K562 (cell line): Measurements from ENCODE around the gene SCUBE1. TPM values are rescaled to one million over a fixed set of nuclear protein-coding genes. Genes with fewer than 3 reads are reported as not detected.

Experiments
- ATAC-seq: fragments of 200-7000 bp; cut with Tn5 transposase; 3 replicates; pipeline ENCODE4 v1.9.1; 2020; ENCODE audit warnings: moderate library complexity
- BruUV-seq: library from RNA; stranded (reverse); fragments of 400-500 nt; replicated peaks from 2 replicates; lab custom pipeline; 2021; lab: Mats Ljungman, UMichigan
- CTCF ChIA-PET: fragments of 300-600 bp; formaldehyde crosslinking; extraction: SDS; loops from one replicate; lab custom pipeline; 2021; ENCODE audit warnings: low intra/inter-chr PET ratio; lab: Yijun Ruan, JAX
- POLR2A ChIA-PET: fragments of 300-600, 350-650 bp; sonication (Branson Sonifier 250); formaldehyde crosslinking; extraction: SDS; loops from one replicate; lab custom pipeline; 2021; ENCODE audit warnings: antibody characterized with exemption, inconsistent platforms; lab: Yijun Ruan, JAX
- DNase-seq, 4 experiments: peaks; one replicate each; pipeline versions ENCODE4 v3.0.0 to v3.0.0-alpha.2; 2011 to 2018; ENCODE audit warnings: low spot score in 3 of 4, mixed read lengths in 3 of 4; ENCODE audit errors: extremely low read depth in 1 of 4
- FAIRE-seq: peaks from 2 replicates; lab custom pipeline; 2011; peaks lifted over from hg19 to GRCh38; lab: Jason Lieb, UNC
- H2AFZ ChIP-seq: 2 replicates; pipeline ENCODE4 v1.6.0; 2011; ENCODE audit warnings: low read depth, low read length, control low read depth, inconsistent platforms
- H3K27ac ChIP-seq: fragments of 200-600 bp; 3 replicates; pipeline ENCODE4 v1.8.0; 2011; ENCODE audit warnings: low read depth, mild to moderate bottlenecking, control low read depth, inconsistent platforms, low read length, moderate library complexity, mixed read lengths; ENCODE audit errors: extremely low read depth
- H3K27me3 ChIP-seq, 2 experiments: fragments of 300-600 bp in 1 of 2; 2 replicates in 1 of 2; 3 replicates in 1 of 2; pipeline versions ENCODE4 v1.6.0 to v1.8.0; 2011; ENCODE audit warnings: inconsistent platforms in 2 of 2, low read length in 2 of 2, mild to moderate bottlenecking in 1 of 2, mixed read lengths in 1 of 2, moderate library complexity in 1 of 2; ENCODE audit not compliant: control insufficient read depth in 2 of 2, insufficient read depth in 2 of 2
- H3K36me3 ChIP-seq: fragments of 300-600 bp; 3 replicates; pipeline ENCODE4 v1.8.0; 2011; ENCODE audit warnings: mild to moderate bottlenecking, low read length, inconsistent platforms; ENCODE audit not compliant: control insufficient read depth, insufficient read depth
- H3K4me1 ChIP-seq, 2 experiments: fragments of 200-600 bp in 1 of 2; replicated peaks in 1 of 2; 2 replicates in 1 of 2; 3 replicates in 1 of 2; pipeline versions ENCODE4 v1.5.1 to v1.8.0; 2011; ENCODE audit warnings: inconsistent platforms in 2 of 2, low read length in 2 of 2, mild to moderate bottlenecking in 1 of 2, mixed read lengths in 1 of 2, moderate library complexity in 1 of 2; ENCODE audit not compliant: control insufficient read depth in 2 of 2, insufficient read depth in 2 of 2
- H3K4me2 ChIP-seq: 2 replicates; pipeline ENCODE4 v1.6.1; 2011; ENCODE audit warnings: low read length, control low read depth, inconsistent platforms, mixed read lengths; ENCODE audit not compliant: insufficient read depth
- H3K4me3 ChIP-seq: fragments of 200-600 bp; sonication (generic), shearing (Covaris generic); 2 replicates; pipeline ENCODE4 v1.5.1; 2016; ENCODE audit warnings: control low read depth, inconsistent platforms
- H3K79me2 ChIP-seq: fragments of 200-600 bp; 3 replicates; pipeline ENCODE4 v1.8.0; 2011; ENCODE audit warnings: low read length, inconsistent platforms; ENCODE audit not compliant: control insufficient read depth, insufficient read depth
- H3K9ac ChIP-seq, 2 experiments: 2 replicates each; pipeline versions ENCODE4 v1.6.0 to v1.6.1; 2011; ENCODE audit warnings: low read depth in 2 of 2, low read length in 2 of 2, control low read depth in 1 of 2, inconsistent platforms in 1 of 2, mild to moderate bottlenecking in 1 of 2, mixed read lengths in 1 of 2; ENCODE audit not compliant: insufficient read depth in 1 of 2
- H3K9me1 ChIP-seq: one replicate; pipeline ENCODE4 v1.6.0; 2011; ENCODE audit warnings: inconsistent platforms, mild to moderate bottlenecking, low read length, moderate library complexity; ENCODE audit not compliant: control insufficient read depth, insufficient read depth
- H3K9me3 ChIP-seq: replicated peaks from 2 replicates; pipeline ENCODE4 v1.5.1; 2011; ENCODE audit warnings: low read depth, low read length, inconsistent platforms; ENCODE audit not compliant: control insufficient read depth, insufficient read depth
- H4K20me1 ChIP-seq: replicated peaks from 2 replicates; pipeline ENCODE4 v1.6.1; 2011; ENCODE audit warnings: low read length, inconsistent platforms, mixed read lengths; ENCODE audit not compliant: control insufficient read depth, insufficient read depth
- ARID2 ChIP-seq: fragments of 450-650 bp; IDR thresholded peaks from 2 replicates; pipeline ENCODE4 v1.6.1; 2017; ENCODE audit warnings: antibody characterized with exemption, mild to moderate bottlenecking
- CUX1 ChIP-seq: fragments of 200-800 bp; sonication (Bioruptor generic); IDR thresholded peaks from 2 replicates; pipeline ENCODE4 v1.6.1; 2016; ENCODE audit warnings: missing genetic modification characterization, missing compliant biosample characterization
- ETS1 ChIP-seq: conservative IDR thresholded peaks from 2 replicates; pipeline ENCODE4 v1.6.1; 2011; ENCODE audit warnings: low read depth, mild to moderate bottlenecking, low read length; ENCODE audit not compliant: control insufficient read depth
- HDAC8 ChIP-seq: fragments of 450-650 bp; IDR thresholded peaks from 2 replicates; pipeline ENCODE4 v1.6.1; 2016; ENCODE audit warnings: mild to moderate bottlenecking, missing genetic modification characterization, moderate library complexity, missing compliant biosample characterization
- IFI16 ChIP-seq: fragments of 250-450 bp; sonication (Bioruptor Pico); IDR thresholded peaks from 2 replicates; pipeline ENCODE4 v2.1.2; 2022; ENCODE audit warnings: mild to moderate bottlenecking, inconsistent platforms
- KAT7 ChIP-seq: sonication (generic); formaldehyde crosslinking; IDR thresholded peaks from 2 replicates; pipeline ENCODE4 v1.8.0; 2022; ENCODE audit warnings: missing genetic modification reagents, mild to moderate bottlenecking, borderline replicate concordance
- MLX ChIP-seq, 2 experiments: fragments of 450-650 bp in 1 of 2; sonication (generic) in 1 of 2; formaldehyde crosslinking; conservative IDR thresholded peaks; 2 replicates each; pipeline versions ENCODE4 v1.4.0 to v1.8.1; 2020 to 2022; ENCODE audit warnings: mild to moderate bottlenecking in 1 of 2, missing genetic modification reagents in 1 of 2
- NFE2 ChIP-seq: IDR thresholded peaks from 2 replicates; pipeline ENCODE4 v1.6.1; 2014; ENCODE audit warnings: antibody characterized with exemption, low read depth
- NFRKB ChIP-seq: fragments of 450-650 bp; IDR thresholded peaks from 2 replicates; pipeline ENCODE4 v1.6.1; 2016; ENCODE audit warnings: low read depth
- PHF21A ChIP-seq: fragments of 450-650 bp; IDR thresholded peaks from 2 replicates; pipeline ENCODE4 v1.6.1; 2017; ENCODE audit warnings: low read depth, borderline replicate concordance
- POLR2B ChIP-seq: fragments of 450-650 bp; IDR thresholded peaks from 2 replicates; pipeline ENCODE4 v1.6.1; 2018; ENCODE audit warnings: low read depth; ENCODE audit not compliant: partially characterized antibody
- TRIM25 ChIP-seq: fragments of 450-650 bp; IDR thresholded peaks from 2 replicates; pipeline ENCODE4 v1.7.0; 2016; ENCODE audit warnings: borderline replicate concordance
- WGBS: fragments of 100-300 bp; shearing (Covaris generic); methylation state at CpG from one replicate; pipeline ENCODE4 v1.1.6; 2016; ENCODE audit warnings: low coverage, mixed read lengths; ENCODE audit not compliant: insufficient coverage; ENCODE audit errors: missing lambda C conversion rate; 5-methylcytosine and 5-hydroxymethylcytosine counted together
- in situ Hi-C: fragments of 300-500 bp; cut with MboI; formaldehyde crosslinking; loops from 4 replicates; pipeline ENCODE4 v1.15.0; 2018; ENCODE audit warnings: inconsistent platforms, mixed read lengths
- intact Hi-C: fragments of 100-400 bp; cut with micrococcal nuclease; formaldehyde crosslinking; loops from 2 replicates; pipeline ENCODE4 v1.14.2; 2022
- polyA plus RNA-seq, 8 experiments: library from polyadenylated mRNA; depleted of rRNA in 4 of 8; stranded (reverse) in 5 of 8; unstranded in 3 of 8; fragments of >200 nt; fragmentation: Nextera tagmentation in 2 of 8; fragmentation: Illumina TruSeq in 1 of 8; extraction: Ambion mirVana in 2 of 8; extraction: Trizol in 1 of 8; gene quantifications; 2 replicates each; pipeline versions ENCODE4 v1.2.1 to v1.2.3, GENCODE V29; 2011 to 2014; ENCODE audit warnings: inconsistent platforms in 1 of 8, missing spikeins in 1 of 8
- total RNA-seq, 7 experiments: library from RNA; depleted of rRNA in 6 of 7; stranded (reverse); fragments of >200 nt in 6 of 7; fragmentation: Illumina TruSeq in 2 of 7; extraction: Trizol in 2 of 7; gene quantifications; 2 replicates each; pipeline versions ENCODE4 v1.2.1 to v1.2.3, GENCODE V29; 2011 to 2021; ENCODE audit warnings: low replicate concordance in 1 of 7

The SCUBE1 gene
- total and polyA plus RNA-seq, 9 of the 15 experiments (the other 6 are each of a cell fraction or from before 2014, with no cell fraction given): 0.03 to 0.47 (median 0.29) TPM; not detected in 6

GRCh38 chr22:43300891-43301676, 42.1 kb downstream of the SCUBE1 start:
- in situ Hi-C loops: no loop called here
- no peak for DNase-seq
- Histone ChIP-seq H3K9me1 (no peaks in the 10 kb centered on the region), H3K4me2 (no peak overlapping the region), H3K79me2 (no peaks in the 10 kb centered on the region), H3K4me1 (peaks cover 0 to 3% of the 10 kb centered on the region in 2 experiments; a peak in 1 of 5 replicates), H3K27ac (no peak overlapping the region), H3K27me3 (peaks cover 0 to 55% of the 10 kb centered on the region in 2 experiments; a peak in 3 of 5 replicates), H3K36me3 (no peaks in the 10 kb centered on the region), H2AFZ (no peak overlapping the region), H4K20me1 (no peaks in the 10 kb centered on the region), H3K9ac (no peak overlapping the region), H3K4me3 (no peak overlapping the region), H3K9me3 (no peaks in the 10 kb centered on the region)
- CTCF ChIA-PET: no interaction called here
- POLR2A ChIA-PET: interaction anchor here (0.5 to 0.6 kb wide), 2 partner anchors 11 to 35 kb away, joined by 3 read pairs; no protein-coding TSS in a partner anchor
- intact Hi-C loops: no loop called here
- no peak for FAIRE-seq
- ATAC-seq: no peak
- no TSS peak for BruUV-seq
- WGBS: 3% methylated on average over 13 of the region's 21 CpGs
- TF ChIP-seq POLR2B: no peak
- TF ChIP-seq IFI16 (CRISPR knock-in tag): no peak
- TF ChIP-seq MLX (CRISPR knock-in tag; conservative IDR thresholded peaks at IDR 0.05): no peak
- no peak for TF ChIP-seq CUX1 (CRISPR knock-in tag)
- no peak for TF ChIP-seq KAT7 (CRISPR knock-in tag)
- TF ChIP-seq TRIM25: no peak
- no peak for TF ChIP-seq HDAC8 (tag)
- TF ChIP-seq PHF21A: no peak
- TF ChIP-seq NFRKB: no peak
- TF ChIP-seq ETS1: no peak
- TF ChIP-seq NFE2: no peak
- TF ChIP-seq ARID2: no peak
